CD4-positive, alpha-beta T cell treated with Interferon gamma for 1 hour (primary cell): ENCODE results near the gene PTBP1.

ENCODE experiments used
- DNase-seq: peaks from one replicate; pipeline ENCODE4 v3.0.0-alpha.2; 2020

PTBP1 gene

DNA sequence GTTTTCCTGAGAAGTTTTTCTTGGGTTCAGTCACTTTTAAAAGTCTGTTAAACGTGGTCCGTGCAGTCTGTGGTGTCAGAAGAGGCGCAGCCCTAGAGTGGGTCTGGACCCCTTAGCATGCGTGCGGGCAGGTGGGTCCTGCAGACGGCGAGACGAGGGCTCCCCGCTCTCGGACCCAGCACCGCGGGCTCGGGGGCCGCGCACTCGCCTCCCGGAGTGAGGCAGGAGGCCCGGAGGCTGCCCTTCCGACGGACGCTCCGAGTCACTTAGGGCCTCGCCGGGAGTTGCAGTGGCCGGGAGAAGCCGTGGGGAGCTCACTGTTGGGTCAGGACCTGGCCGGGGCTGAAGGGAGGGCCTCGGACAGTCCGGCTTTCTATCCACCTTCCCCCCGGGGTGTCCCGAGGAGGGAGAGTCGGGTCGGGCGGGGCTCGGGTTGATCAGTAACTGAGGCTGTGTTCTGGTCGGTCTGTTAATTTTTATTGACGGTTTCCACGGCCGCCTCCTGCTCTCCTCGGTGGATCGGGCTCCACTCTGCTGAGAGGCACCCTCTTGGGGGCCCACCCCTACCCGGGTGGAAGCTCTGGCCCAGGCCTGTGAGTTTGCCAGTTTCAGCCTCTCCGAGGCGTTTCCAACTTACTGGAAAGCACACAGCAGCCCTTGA is 1.3 kb downstream of the PTBP1 start:
- DNase-seq = no peak

DNA sequence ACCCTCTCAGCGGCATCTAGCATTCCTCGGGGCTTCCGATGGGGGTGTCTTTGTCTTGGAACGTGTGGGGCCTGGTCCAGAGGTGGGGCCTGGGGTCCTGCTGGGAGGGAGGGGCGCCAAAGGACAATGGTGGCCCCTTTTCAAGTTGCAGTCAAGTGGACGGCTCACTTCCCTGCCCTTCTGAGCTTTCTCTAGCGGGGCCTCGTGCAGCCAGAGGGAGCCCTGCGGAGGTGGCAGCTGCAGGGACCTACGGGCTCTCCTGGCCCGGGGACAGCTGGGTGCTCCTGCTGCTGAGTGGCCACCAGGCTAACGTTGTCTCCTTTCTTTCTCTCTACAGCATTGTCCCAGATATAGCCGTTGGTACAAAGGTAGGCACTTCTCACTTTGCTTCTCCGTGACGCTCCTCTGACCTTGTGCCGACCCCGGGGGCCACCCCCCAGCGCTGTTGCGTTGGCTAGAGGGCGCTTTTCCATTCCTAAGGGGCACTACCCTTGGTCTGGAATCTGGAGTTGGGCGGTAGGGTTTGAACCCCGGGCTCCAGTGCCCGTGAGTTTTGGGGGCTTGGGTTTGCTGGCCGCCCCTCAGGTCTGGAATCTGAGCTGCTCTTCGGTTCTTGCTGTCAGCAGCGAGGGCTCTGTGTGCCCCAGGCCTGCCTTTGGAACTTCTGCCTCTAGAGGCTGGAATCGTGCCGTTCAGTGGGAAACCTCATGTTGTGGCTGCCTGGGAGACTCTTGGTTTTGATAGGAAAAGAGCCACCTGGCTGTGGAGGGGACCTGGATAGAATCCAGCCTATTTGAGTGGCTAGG is 2.0 kb downstream of the PTBP1 start:
- DNase-seq = no peak

DNA sequence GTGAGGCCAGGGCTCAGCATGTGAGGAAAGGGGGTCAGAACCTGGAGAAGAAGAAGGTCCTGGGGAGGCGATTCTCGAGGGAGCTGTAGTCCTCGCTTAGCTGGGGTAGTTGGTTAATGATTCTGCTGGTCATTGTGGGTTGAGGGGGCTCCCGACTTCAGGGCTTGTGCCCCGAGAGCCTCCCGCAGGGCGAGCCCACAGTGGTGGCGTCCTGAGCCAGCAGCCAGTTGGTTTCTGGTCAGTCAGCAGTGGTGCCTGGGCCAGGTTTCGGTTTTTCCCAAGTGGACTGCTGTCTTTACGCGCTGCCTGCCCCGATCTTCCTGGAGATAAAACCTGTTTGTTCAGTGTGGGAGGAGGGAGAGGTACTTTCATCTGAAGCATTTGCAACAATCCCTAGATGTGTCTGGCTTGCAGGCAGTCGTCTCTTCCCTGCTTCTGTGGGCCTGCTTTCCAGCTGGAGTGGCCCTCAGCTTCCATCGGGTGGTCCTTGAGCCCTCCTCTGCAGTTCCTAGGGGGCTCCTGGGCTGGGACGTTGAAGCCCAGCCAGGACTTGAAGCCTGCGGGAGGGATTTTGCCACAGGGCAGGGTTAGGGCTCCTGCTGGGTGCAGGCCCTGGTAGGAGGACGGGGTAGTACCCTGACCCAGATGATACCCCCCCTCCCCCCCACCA is 3.2 kb downstream of the PTBP1 start:
- DNase-seq = no peak

DNA sequence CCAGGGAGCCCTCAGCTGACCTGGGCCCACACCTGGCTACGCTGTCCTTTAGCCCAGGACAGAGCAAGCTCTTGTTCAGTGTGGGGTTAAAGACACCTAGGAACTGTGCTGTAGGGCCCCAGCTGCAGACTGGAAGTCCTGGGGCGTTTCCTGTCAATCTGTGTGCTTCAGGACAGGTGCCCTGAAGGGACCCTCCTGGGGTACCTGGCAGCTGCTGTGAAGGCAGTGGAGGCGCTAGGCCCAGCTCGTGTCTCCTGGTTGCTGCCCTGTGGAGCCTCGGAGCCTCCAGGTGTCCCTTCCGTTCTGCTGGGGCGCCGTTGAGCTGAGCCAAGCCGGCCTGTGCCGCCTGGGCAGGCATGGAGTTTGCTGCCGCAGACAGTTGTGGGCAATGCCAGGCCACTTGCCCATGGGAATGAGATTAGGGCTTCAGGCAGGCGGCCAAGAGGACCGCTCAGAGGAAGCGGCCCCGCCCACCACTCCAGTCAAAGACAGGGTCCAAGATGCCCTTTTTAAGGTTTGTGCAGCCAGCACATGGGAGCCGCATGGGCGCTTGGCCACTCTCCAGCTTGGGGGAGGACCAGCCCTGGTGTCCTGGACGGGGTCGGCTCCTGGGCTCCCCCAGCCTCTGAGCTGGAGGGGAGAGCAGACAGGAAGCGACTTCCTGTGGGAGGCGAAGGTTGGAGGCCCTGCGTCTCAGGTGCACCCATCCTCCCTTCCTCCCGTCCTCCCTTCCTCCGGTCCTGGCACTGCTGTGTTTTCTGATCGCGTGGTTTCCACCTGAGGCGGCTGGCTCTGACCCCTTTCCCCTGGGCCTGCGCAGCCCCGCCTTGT is 4.0 kb downstream of the PTBP1 start:
- DNase-seq = no peak

DNA sequence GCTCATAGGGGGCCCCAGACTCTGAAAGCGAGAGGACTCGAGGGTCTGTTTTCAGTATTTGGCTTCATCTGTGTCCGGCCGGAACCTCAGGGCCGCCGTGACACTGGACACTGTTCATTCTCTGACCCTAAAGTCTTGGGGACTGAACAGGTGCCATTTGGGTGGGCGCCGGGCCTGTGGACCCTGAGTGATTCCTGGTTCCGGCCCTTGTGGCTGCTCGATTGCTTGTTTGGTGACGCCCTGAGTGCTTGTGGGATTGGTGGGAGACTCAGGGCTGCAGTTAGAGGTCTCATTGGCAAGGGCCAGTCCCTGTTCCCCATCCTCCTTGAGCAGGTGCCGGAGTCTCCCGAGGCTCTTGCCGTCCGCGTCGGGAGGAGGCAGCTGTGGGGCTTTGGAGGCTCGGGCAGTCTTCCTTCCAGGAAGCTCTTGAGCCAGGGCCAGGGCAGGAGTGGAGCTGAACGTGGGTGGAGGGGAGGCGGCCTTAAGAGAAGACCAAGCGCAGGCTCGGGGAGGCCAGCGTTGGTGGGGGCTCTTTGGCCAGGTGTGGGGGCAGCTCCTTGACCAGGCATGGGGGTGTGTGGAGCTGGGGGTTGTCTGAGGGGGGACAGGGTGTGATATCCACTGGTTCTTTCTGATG is 4.7 kb downstream of the PTBP1 start:
- no peak for DNase-seq

DNA sequence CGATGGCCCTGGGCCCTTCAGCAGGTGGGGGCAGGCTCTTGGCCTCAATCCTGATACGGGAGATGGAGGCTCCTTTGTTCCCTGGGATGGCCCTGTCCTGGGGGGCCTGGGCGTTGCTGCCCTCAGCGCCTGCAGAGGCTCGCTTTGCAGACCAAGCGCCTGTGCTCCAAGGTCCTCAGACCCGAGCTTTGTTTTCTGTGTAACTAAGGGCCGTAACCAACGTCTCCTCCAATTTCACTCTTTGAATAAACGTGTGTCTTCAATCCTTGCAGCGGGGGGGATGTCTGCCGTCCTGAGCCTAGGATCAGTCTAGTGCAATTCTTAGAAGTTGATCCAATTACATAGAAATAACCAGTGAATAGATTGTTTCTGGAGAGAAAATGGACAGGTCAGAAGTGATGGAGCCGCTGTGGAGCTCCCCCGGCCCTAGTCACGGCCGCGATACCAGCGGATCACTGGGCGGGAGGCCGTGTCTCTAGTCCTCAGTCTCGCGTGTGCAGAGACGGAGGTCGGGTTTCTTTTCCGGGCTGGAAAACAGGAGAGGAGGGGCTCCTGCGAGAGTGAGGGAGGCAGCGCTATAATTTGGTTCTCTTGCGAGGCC is 5.3 kb downstream of the PTBP1 start:
- no peak for DNase-seq

DNA sequence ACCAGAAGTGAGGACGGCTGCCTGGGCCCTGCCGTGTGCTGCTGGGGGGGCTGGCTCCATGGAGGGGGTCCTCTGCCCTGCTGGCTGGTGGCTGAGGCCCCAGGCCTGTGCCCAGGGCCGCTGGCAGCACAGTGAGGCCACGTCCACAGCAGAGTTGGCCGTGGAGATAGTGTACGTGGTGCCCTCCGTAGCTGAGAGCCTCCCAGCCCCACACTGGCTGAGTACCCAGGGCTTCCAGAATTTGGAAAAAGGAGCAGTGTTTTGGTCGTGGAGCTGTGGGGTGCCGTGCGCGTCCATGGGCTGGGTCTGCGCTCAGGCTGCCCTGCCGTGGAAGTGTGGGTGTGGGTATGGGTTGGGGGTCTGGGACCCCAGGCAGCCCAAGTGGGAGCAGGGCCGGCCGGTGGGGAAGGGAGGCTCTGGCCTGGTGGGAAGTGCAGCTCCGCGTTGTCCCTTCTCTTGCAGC is 5.9 kb downstream of the PTBP1 start:
- no peak for DNase-seq

DNA sequence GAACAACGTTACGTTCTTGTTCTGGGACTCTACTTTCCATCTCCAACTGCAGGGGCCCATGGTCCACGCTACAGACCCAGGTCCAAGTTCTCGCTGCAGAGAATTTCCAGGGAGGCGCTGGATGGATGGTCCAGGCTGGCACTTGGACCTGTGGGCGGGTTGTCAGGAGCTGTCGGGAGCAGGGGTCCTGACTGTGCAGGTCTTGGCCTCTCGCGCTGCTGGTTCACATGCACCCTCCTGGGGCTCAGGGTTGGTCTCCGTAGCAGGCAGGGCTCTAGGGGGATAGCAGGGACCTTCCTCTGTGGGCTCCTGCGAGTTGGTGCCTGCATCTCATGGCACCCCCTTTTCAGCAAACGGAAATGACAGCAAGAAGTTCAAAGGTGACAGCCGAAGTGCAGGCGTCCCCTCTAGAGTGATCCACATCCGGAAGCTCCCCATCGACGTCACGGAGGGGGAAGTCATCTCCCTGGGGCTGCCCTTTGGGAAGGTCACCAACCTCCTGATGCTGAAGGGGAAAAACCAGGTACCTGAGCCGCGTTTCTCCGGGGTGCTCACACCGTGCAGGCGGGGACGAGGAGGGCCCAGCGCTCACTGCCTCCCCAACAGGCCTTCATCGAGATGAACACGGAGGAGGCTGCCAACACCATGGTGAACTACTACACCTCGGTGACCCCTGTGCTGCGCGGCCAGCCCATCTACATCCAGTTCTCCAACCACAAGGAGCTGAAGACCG is 6.6 kb downstream of the PTBP1 start:
- no peak for DNase-seq

DNA sequence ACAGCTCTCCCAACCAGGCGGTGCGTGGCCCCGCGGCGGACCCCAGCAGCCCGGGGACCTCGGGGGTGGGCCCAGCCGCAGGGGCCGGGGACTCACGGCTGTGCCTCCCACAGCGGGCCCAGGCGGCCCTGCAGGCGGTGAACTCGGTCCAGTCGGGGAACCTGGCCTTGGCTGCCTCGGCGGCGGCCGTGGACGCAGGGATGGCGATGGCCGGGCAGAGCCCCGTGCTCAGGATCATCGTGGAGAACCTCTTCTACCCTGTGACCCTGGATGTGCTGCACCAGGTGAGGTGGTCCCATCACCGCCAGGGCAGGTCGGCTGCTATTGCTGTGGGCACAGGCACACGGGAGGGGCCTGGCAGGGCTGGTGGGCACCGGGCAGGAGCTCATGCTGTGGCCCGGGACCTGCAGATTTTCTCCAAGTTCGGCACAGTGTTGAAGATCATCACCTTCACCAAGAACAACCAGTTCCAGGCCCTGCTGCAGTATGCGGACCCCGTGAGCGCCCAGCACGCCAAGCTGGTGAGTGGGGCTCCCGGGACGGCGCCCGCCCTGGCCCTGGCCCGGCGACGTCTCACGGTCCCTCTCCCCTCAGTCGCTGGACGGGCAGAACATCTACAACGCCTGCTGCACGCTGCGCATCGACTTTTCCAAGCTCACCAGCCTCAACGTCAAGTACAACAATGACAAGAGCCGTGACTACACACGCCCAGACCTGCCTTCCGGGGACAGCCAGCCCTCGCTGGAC is 7.3 kb downstream of the PTBP1 start:
- no peak for DNase-seq

DNA sequence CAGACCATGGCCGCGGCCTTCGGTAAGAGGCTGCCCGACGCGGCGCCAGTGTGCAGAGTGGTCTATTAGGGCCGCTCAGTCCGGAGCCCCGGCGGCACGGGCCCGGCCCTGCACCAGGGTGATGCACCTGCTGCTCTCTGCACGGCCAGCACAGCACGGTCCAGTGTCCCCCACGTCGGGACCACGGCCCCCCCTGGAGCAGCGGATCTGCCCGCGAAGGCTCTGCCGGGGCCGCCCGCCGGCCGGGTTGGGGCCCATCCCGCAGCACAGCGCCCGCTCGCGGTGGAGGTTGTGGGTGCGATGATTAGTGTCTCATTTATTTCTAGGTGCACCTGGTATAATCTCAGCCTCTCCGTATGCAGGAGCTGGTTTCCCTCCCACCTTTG is 7.9 kb downstream of the PTBP1 start:
- DNase-seq = no peak

DNA sequence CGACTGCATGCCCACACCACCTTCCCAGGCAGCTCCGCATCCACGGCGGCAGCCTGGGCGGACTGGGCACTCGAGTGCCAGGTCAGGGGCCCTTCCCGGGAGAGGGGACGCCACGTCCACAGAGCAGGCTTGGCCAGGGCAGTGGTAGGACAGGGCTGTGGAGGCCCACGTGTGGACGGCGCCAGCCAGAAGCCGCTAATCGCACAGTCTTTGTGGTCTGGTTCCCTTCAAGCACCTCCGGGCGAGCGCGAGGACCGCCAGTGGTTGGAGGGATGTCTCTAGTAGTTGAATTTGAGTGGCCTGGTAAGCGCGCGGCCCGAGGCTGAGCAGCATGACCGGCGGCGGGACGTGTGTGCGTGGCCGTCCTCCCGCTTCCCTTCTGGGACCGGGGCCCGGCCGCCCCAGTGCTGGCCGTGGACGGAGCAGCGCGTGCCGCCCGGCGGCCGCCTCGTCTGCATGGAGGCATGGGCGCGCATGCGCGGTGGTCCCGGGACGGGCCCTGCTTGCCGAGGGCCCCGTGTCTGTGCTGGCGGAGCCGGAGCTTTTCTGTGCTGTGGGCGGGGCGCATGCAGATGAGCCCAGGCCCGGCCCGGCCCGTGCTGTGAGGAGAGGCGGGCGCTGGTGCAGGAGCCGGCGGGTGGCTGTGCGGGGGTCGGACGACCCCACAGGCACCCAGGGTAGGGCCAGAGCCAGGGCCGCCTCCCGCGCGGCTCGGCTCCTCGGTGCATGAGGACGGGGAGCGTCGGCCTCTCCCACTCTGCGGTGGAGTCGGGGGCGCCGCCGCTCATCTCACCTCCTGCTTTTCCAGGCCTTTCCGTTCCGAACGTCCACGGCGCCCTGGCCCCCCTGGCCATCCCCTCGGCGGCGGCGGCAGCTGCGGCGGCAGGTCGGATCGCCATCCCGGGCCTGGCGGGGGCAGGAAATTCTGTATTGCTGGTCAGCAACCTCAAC is 8.6 kb downstream of the PTBP1 start:
- DNase-seq = no peak

DNA sequence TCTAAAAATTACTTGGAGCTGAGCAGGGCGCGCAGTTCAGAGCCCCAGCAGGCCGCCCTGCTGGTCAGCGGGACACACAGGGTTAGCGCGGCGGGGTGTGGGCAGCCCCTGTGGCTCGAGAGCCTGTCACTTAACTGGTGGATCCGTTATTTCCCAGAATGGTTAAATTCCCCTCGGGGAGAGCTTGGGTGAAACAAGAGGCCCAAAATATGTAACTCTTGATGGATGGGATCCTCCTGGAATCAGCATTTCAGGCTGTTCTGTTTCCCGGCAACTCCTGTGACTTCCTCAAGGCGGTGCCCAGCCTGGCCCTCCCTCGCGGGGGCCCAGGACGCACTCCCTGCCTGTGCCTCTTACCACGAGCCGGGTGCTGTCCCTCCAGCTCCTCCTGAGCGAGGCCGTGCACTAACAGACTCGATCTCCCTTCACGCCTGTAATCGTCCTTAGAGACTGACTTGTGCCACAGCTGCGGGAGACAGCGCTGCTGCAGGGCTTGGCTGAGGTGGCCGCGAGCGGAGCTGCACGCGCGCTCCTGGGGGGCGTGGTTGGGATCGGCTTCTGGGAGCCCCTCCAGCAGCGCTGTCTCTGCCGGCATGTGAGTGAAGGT is 9.7 kb downstream of the PTBP1 start:
- no peak for DNase-seq

DNA sequence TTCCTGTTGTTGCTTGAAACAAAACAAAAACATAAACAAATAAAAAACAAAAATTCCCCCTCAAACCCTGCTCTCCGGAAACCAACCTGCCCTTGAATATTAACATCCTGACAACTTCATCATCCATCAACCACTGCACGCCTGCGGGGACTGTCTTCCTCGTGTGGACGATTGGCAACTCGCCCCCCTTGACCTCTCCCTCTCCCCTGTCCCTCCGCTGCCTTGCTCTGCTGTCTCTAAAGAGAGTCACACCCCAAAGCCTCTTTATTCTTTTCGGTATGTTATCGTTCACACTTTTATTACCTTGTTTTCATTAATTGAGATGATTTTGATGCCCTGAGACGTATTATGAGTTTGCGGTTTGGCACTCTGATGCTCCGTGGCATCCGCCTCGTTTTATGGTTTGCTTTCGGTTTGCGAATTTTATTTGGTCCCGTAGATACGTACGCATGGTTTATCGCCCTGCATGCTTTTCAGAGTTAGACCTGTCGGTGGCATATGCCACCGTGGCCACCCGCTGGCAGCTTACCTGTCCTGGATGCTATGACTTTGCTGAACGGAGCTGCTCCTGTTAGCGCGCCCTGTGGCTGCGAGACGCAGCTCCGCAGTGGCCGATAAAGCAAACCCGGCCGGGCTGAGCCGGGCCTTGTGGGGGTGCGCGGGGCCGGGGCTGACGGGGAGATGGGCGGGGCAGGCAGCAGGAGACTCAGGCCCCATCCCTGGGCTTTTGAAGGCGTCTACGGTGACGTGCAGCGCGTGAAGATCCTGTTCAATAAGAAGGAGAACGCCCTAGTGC is 10.6 kb downstream of the PTBP1 start:
- DNase-seq = no peak

DNA sequence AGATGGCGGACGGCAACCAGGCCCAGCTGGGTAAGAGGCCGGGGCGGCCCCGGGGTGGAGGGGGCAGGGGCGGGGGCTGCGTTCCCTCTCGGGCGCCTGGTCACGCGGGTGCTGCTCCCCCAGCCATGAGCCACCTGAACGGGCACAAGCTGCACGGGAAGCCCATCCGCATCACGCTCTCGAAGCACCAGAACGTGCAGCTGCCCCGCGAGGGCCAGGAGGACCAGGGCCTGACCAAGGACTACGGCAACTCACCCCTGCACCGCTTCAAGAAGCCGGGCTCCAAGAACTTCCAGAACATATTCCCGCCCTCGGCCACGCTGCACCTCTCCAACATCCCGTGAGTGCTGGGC is 11.1 kb downstream of the PTBP1 start:
- no peak for DNase-seq

DNA sequence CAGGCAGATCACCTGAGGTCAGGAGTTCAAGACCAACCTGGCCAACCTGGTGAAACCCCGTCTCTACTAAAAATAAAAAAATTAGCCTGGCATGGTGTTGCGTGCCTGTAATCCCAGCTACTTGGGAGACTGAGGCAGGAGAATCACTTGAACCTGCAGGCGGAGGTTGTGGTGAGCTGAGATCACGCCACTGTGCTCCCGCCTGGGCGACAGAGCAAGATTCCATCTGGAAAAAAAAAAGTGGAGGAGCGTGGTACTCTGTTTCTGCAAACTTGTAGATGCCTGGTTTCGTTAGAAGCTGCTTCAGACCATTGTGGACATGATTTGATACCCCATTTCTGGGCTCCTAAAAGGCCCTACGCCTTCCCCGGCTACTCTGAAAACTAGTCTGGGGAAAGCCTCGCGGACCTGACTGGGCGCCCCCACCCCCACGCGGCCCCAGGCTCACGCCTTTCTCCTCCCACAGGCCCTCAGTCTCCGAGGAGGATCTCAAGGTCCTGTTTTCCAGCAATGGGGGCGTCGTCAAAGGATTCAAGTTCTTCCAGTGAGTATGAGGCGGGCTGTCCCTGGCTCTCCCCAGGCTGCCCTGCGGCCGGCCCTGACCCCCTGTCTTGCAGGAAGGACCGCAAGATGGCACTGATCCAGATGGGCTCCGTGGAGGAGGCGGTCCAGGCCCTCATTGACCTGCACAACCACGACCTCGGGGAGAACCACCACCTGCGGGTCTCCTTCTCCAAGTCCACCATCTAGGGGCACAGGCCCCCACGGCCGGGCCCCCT is 13.0 kb downstream of the PTBP1 start:
- no peak for DNase-seq

DNA sequence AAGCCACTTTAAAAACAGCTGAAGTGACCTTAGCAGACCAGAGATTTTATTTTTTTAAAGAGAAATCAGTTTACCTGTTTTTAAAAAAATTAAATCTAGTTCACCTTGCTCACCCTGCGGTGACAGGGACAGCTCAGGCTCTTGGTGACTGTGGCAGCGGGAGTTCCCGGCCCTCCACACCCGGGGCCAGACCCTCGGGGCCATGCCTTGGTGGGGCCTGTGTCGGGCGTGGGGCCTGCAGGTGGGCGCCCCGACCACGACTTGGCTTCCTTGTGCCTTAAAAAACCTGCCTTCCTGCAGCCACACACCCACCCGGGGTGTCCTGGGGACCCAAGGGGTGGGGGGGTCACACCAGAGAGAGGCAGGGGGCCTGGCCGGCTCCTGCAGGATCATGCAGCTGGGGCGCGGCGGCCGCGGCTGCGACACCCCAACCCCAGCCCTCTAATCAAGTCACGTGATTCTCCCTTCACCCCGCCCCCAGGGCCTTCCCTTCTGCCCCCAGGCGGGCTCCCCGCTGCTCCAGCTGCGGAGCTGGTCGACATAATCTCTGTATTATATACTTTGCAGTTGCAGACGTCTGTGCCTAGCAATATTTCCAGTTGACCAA is 13.7 kb downstream of the PTBP1 start:
- no peak for DNase-seq

DNA sequence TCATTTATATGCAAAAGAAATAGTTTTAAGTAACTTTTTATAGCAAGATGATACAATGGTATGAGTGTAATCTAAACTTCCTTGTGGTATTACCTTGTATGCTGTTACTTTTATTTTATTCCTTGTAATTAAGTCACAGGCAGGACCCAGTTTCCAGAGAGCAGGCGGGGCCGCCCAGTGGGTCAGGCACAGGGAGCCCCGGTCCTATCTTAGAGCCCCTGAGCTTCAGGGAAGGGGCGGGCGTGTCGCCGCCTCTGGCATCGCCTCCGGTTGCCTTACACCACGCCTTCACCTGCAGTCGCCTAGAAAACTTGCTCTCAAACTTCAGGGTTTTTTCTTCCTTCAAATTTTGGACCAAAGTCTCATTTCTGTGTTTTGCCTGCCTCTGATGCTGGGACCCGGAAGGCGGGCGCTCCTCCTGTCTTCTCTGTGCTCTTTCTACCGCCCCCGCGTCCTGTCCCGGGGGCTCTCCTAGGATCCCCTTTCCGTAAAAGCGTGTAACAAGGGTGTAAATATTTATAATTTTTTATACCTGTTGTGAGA is 14.3 kb downstream of the PTBP1 start:
- DNase-seq = no peak
